ENCODE data around the gene ASIC1.
"Not testable (repeated sequence)": the region's sequence is repeated elsewhere in the genome, so short reads cannot be mapped to it uniquely, and the experiment has no call there.

ASIC1 gene

GRCh38 chr12:50026691-50027090 lies 30.7 kb upstream of the ASIC1 start:
- no peak for TF ChIP-seq CTCF (conservative IDR thresholded peaks at IDR 0.05)
- H3K27ac ChIP-seq: no peak overlapping the region

GRCh38 chr12:50030449-50030848 lies 26.9 kb upstream of the ASIC1 start:
- not testable (repeated sequence) for H3K27ac ChIP-seq

GRCh38 chr12:50032515-50032853 lies 24.9 kb upstream of the ASIC1 start:
- TF ChIP-seq CTCF (conservative IDR thresholded peaks at IDR 0.05): no peak
- no peak overlapping the region for H3K27ac ChIP-seq

GRCh38 chr12:50032854-50033581 lies 24.4 kb upstream of the ASIC1 start:
- no peak for TF ChIP-seq CTCF (conservative IDR thresholded peaks at IDR 0.05)
- H3K27ac ChIP-seq: no peak overlapping the region

GRCh38 chr12:50038336-50038735 lies 19.1 kb upstream of the ASIC1 start:
- H3K27ac ChIP-seq: no peak overlapping the region
- TF ChIP-seq CTCF (conservative IDR thresholded peaks at IDR 0.05): no peak

- TF ChIP-seq CTCF (conservative IDR thresholded peaks at IDR 0.05): peak; percentile 90
- H3K27ac ChIP-seq: no peak overlapping the region
Measured at GRCh38 chr12:50039151-50039835, 18.1 kb upstream of the ASIC1 start.

- H3K27ac ChIP-seq: no peak overlapping the region
- TF ChIP-seq CTCF (conservative IDR thresholded peaks at IDR 0.05): no peak
Measured at GRCh38 chr12:50040657-50041056, 16.7 kb upstream of the ASIC1 start.
